Measurements from ENCODE around the gene NOD2.
A peak's percentile ranks its signal among the peaks of the same experiment; 100 is the strongest.

NOD2 gene

GRCh38 chr16:50671644-50672260 lies 21.7 kb upstream of the NOD2 start:
- peak; percentile 49 for DNase-seq

- no peak for DNase-seq
Measured at GRCh38 chr16:50673496-50674275, 19.7 kb upstream of the NOD2 start.

- no peak for DNase-seq
Measured at GRCh38 chr16:50674831-50675230, 18.6 kb upstream of the NOD2 start.

- DNase-seq: no peak
Measured at GRCh38 chr16:50675686-50676610, 17.5 kb upstream of the NOD2 start.

- DNase-seq: no peak
Measured at GRCh38 chr16:50676684-50677225, 16.7 kb upstream of the NOD2 start.

- no peak for DNase-seq
Measured at GRCh38 chr16:50677351-50677750, 16.1 kb upstream of the NOD2 start.

- DNase-seq: no peak
Measured at GRCh38 chr16:50678531-50678930, 14.9 kb upstream of the NOD2 start.

- DNase-seq: no peak
Measured at GRCh38 chr16:50679266-50679665, 14.1 kb upstream of the NOD2 start.

GRCh38 chr16:50679676-50680555 lies 13.5 kb upstream of the NOD2 start:
- DNase-seq: no peak

GRCh38 chr16:50680556-50680893 lies 12.9 kb upstream of the NOD2 start:
- no peak for DNase-seq

GRCh38 chr16:50681021-50681885 lies 12.2 kb upstream of the NOD2 start, which contains the start of gene SNX20:
Gene SNX20 (minus strand): TSS chr16:50681312. CDS start chr16:50677526, 3,786 bp downstream.
- DNase-seq: peak; percentile 54

GRCh38 chr16:50683689-50684374 lies 9.6 kb upstream of the NOD2 start:
- peak; percentile 27 for DNase-seq

- peak; percentile 49 for DNase-seq
Measured at GRCh38 chr16:50684823-50685461, 8.5 kb upstream of the NOD2 start.

- DNase-seq: no peak
Measured at GRCh38 chr16:50685462-50686063, 7.8 kb upstream of the NOD2 start.

GRCh38 chr16:50688083-50688482 lies 5.3 kb upstream of the NOD2 start:
- no peak for DNase-seq

GRCh38 chr16:50688867-50689266 lies 4.5 kb upstream of the NOD2 start:
- no peak for DNase-seq

- DNase-seq: no peak
Measured at GRCh38 chr16:50690177-50690576, 3.2 kb upstream of the NOD2 start.

- DNase-seq: no peak
Measured at GRCh38 chr16:50692644-50692998, 785 bp upstream of the NOD2 start.

- DNase-seq: no peak
Measured at GRCh38 chr16:50694206-50694605, 800 bp downstream of the NOD2 start.

All from stimulated activated CD4-positive, alpha-beta T cell treated with anti-CD3 and anti-CD28 coated beads, Interleukin-4, amount 100 ng/mL, for 1 hour (primary cell).